ENCODE measurements around the gene TSPYL2. TPM values are rescaled to one million over a fixed set of nuclear protein-coding genes. Genes with fewer than 3 reads are reported as not detected.

Gene TSPYL2
- total and polyA plus RNA-seq, 5 donors from 2014 or later = 10.1 to 333 (median 15.1) TPM

DNA sequence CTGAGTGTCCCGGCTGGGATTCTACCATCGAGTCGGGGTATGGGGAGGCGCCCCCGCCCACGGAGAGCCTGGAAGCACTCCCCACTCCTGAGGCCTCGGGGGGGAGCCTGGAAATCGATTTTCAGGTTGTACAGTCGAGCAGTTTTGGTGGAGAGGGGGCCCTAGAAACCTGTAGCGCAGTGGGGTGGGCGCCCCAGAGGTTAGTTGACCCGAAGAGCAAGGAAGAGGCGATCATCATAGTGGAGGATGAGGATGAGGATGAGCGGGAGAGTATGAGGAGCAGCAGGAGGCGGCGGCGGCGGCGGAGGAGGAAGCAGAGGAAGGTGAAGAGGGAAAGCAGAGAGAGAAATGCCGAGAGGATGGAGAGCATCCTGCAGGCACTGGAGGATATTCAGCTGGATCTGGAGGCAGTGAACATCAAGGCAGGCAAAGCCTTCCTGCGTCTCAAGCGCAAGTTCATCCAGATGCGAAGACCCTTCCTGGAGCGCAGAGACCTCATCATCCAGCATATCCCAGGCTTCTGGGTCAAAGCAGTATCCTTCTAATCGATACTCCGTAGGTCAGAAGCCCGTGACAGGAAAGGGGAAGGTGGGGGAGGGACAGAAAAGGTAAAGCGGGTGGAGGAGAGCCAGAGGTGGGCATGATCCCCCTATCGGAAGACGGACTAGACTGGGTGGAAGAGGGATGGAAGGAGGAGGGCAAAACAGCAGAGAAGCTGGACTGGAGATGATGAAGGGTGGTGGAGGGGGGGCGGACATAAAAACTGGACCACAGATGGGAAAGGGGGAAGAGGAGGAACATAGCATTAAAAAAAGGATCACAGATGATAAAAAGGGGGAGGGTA lies 828 bp downstream of the TSPYL2 start:
- Mint-ChIP-seq H3K36me3 (peaks cover 23% of the 10 kb centered on the region), H3K27me3 (peaks cover 7% of the 10 kb centered on the region), H3K4me1 (peaks cover 0 to 66% (median 30%) of the 10 kb centered on the region in 4 donors), H3K27ac (peak overlapping the region; percentile 86 to 96 (median 88)), H3K4me3 (peak overlapping the region; percentile 89 to 97 (median 95)), H3K9me3 (peaks cover 0 to 4% (median 0%) of the 10 kb centered on the region in 7 donors)
- Histone ChIP-seq H3K4me3 (ENCODE audit: low read depth, low read length) (peak overlapping the region; percentile 85), H3K4me1 (ENCODE audit: control insufficient read depth, insufficient read depth, low read length, poor library complexity, severe bottlenecking) (peaks cover 17% of the 10 kb centered on the region), H3K9me3 (ENCODE audit: control insufficient read depth in 2 of 2, low read length in 2 of 2) (no peaks in the 10 kb centered on the region), H3K36me3 (ENCODE audit: control insufficient read depth, insufficient read depth, low read length) (peaks cover 26% of the 10 kb centered on the region), H3K27me3 (ENCODE audit: control insufficient read depth, insufficient read depth, low read length) (no peaks in the 10 kb centered on the region), H3K27ac (ENCODE audit: insufficient read depth, low read length, poor library complexity, severe bottlenecking) (peak overlapping the region; percentile 88)
- no peak for DNase-seq
- ATAC-seq (ENCODE audit: low read depth in 2 of 2) = no peak

DNA sequence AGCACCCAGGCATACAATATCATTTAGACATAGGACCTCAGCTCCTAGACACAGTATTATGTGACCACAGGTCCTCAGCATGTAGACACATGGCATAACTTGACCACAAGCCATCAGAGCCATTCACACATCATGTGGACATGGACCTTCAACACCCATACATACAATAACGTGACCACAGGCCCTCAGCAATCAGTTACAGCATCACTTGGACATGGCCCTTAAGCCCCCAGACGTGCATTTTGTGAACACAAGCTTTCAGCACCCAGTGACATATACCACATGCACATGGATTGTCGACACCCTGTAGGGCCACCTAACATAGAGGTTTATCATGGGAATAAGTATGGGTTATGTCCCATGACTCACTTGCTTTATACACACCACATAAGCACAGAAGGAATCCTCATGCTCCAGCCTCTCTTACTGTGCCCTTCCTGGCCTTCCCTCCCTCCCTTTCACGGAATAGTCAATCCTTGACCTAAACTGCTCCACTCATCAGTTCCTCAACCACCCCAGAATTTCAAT lies 1.9 kb downstream of the TSPYL2 start:
- peak overlapping the region; percentile 88 for H3K27ac ChIP-seq (ENCODE audit: insufficient read depth, low read length, poor library complexity, severe bottlenecking)

DNA sequence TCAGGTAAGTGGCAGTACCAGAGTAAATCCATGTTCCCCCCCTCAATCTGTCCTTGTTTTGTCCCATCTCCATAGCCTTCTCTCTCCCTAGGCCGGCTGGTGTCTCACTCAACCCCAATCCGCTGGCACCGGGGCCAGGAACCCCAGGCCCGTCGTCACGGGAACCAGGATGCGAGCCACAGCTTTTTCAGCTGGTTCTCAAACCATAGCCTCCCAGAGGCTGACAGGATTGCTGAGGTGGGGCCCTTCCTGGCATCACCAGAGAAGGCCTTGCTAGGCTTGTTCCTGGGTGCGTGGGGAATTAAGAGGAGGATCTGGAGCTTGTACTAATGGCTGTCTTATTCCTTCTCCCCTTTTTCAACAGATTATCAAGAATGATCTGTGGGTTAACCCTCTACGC lies 2.7 kb downstream of the TSPYL2 start:
- Mint-ChIP-seq H3K27ac (peak overlapping the region in 1 of 3 donors; percentile 34), H3K4me3 (peak overlapping the region in 3 of 4 donors; percentile 26 to 96 (median 82)), H3K27me3 (peaks cover 11% of the 10 kb centered on the region), H3K36me3 (peaks cover 27% of the 10 kb centered on the region), H3K9me3 (peaks cover 0 to 4% (median 0%) of the 10 kb centered on the region in 7 donors), H3K4me1 (peaks cover 11 to 78% (median 37%) of the 10 kb centered on the region in 4 donors)
- Histone ChIP-seq H3K4me3 (ENCODE audit: low read depth, low read length) (no peak overlapping the region), H3K27ac (ENCODE audit: insufficient read depth, low read length, poor library complexity, severe bottlenecking) (peak overlapping the region; percentile 15), H3K4me1 (ENCODE audit: control insufficient read depth, insufficient read depth, low read length, poor library complexity, severe bottlenecking) (peaks cover 23% of the 10 kb centered on the region), H3K9me3 (ENCODE audit: control insufficient read depth in 2 of 2, low read length in 2 of 2) (no peaks in the 10 kb centered on the region), H3K27me3 (ENCODE audit: control insufficient read depth, insufficient read depth, low read length) (no peaks in the 10 kb centered on the region), H3K36me3 (ENCODE audit: control insufficient read depth, insufficient read depth, low read length) (peaks cover 26% of the 10 kb centered on the region)
- DNase-seq = no peak
- ATAC-seq (ENCODE audit: low read depth in 2 of 2) = no peak

More for the DNA sequence above, 1.9 kb downstream of the TSPYL2 start:
- peaks cover 0 to 4% (median 0%) of the 10 kb centered on the region in 7 donors for H3K9me3 Mint-ChIP-seq
- H3K36me3 ChIP-seq (ENCODE audit: control insufficient read depth, insufficient read depth, low read length) = peaks cover 26% of the 10 kb centered on the region
- H3K27ac Mint-ChIP-seq = peak overlapping the region in 2 of 3 donors; percentile 88 to 96
- H3K4me1 ChIP-seq (ENCODE audit: control insufficient read depth, insufficient read depth, low read length, poor library complexity, severe bottlenecking) = peaks cover 21% of the 10 kb centered on the region
- no peaks in the 10 kb centered on the region for H3K27me3 ChIP-seq (ENCODE audit: control insufficient read depth, insufficient read depth, low read length)
- peak overlapping the region; percentile 89 to 97 (median 95) for H3K4me3 Mint-ChIP-seq
- H3K4me1 Mint-ChIP-seq = peaks cover 7 to 75% (median 36%) of the 10 kb centered on the region in 4 donors
- peak overlapping the region; percentile 85 for H3K4me3 ChIP-seq (ENCODE audit: low read depth, low read length)
- H3K27me3 Mint-ChIP-seq = peaks cover 11% of the 10 kb centered on the region
- H3K36me3 Mint-ChIP-seq = peaks cover 27% of the 10 kb centered on the region
- no peaks in the 10 kb centered on the region for H3K9me3 ChIP-seq (ENCODE audit: control insufficient read depth in 2 of 2, low read length in 2 of 2)
- no peak for DNase-seq
- no peak for ATAC-seq (ENCODE audit: low read depth in 2 of 2)

DNA sequence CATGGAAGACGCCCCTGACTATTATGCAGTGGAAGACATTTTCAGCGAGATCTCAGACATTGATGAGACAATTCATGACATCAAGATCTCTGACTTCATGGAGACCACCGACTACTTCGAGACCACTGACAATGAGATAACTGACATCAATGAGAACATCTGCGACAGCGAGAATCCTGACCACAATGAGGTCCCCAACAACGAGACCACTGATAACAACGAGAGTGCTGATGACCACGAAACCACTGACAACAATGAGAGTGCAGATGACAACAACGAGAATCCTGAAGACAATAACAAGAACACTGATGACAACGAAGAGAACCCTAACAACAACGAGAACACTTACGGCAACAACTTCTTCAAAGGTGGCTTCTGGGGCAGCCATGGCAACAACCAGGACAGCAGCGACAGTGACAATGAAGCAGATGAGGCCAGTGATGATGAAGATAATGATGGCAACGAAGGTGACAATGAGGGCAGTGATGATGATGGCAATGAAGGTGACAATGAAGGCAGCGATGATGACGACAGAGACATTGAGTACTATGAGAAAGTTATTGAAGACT lies 3.6 kb downstream of the TSPYL2 start:
- peaks cover 0 to 4% (median 0%) of the 10 kb centered on the region in 7 donors for H3K9me3 Mint-ChIP-seq
- H3K27ac ChIP-seq (ENCODE audit: insufficient read depth, low read length, poor library complexity, severe bottlenecking) = peak overlapping the region; percentile 51
- H3K4me1 Mint-ChIP-seq = peaks cover 11 to 73% (median 36%) of the 10 kb centered on the region in 4 donors

DNA sequence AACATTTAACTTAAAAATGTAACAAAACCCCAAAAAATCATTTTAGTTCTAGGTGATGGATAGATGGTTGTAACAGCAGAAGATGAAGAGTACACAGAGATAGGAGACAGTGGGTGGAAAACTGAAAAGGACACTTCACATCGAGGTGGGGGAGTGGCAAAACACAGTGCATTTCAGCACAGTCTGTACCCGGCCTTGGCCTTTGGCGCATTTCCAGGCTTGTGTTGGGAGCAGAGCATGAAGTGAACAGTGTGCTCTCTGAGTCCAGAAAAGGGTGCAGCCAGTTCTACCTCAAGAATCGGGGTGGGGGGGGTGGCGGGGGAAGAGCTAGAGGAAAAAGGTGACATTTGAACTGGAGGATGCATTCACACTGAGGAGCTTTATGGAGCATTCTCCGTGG lies 4.3 kb downstream of the TSPYL2 start:
- ATAC-seq (ENCODE audit: low read depth in 2 of 2) (no peak), DNase-seq (no peak)
- Mint-ChIP-seq H3K4me1 (peaks cover 11 to 71% (median 35%) of the 10 kb centered on the region in 4 donors), H3K9me3 (peaks cover 0 to 3% (median 0%) of the 10 kb centered on the region in 7 donors), H3K36me3 (peaks cover 27% of the 10 kb centered on the region), H3K27ac (peak overlapping the region; percentile 63 to 79 (median 76)), H3K27me3 (peaks cover 11% of the 10 kb centered on the region), H3K4me3 (peak overlapping the region in 2 of 4 donors; percentile 85 to 91)
- Histone ChIP-seq H3K4me1 (ENCODE audit: control insufficient read depth, insufficient read depth, low read length, poor library complexity, severe bottlenecking) (peaks cover 23% of the 10 kb centered on the region), H3K4me3 (ENCODE audit: low read depth, low read length) (no peak overlapping the region), H3K9me3 (ENCODE audit: control insufficient read depth in 2 of 2, low read length in 2 of 2) (no peaks in the 10 kb centered on the region), H3K36me3 (ENCODE audit: control insufficient read depth, insufficient read depth, low read length) (peaks cover 26% of the 10 kb centered on the region), H3K27me3 (ENCODE audit: control insufficient read depth, insufficient read depth, low read length) (no peaks in the 10 kb centered on the region), H3K27ac (ENCODE audit: insufficient read depth, low read length, poor library complexity, severe bottlenecking) (peak overlapping the region; percentile 51)

More for the DNA sequence above, 3.6 kb downstream of the TSPYL2 start:
- Histone ChIP-seq H3K27me3 (ENCODE audit: control insufficient read depth, insufficient read depth, low read length) (no peaks in the 10 kb centered on the region), H3K36me3 (ENCODE audit: control insufficient read depth, insufficient read depth, low read length) (peaks cover 26% of the 10 kb centered on the region), H3K4me3 (ENCODE audit: low read depth, low read length) (no peak overlapping the region), H3K4me1 (ENCODE audit: control insufficient read depth, insufficient read depth, low read length, poor library complexity, severe bottlenecking) (peaks cover 23% of the 10 kb centered on the region), H3K9me3 (ENCODE audit: control insufficient read depth in 2 of 2, low read length in 2 of 2) (no peaks in the 10 kb centered on the region)
- H3K27me3 Mint-ChIP-seq = peaks cover 11% of the 10 kb centered on the region
- H3K36me3 Mint-ChIP-seq = peaks cover 27% of the 10 kb centered on the region
- no peak for ATAC-seq (ENCODE audit: low read depth in 2 of 2)
- H3K4me3 Mint-ChIP-seq = peak overlapping the region in 3 of 4 donors; percentile 0 to 91 (median 85)
- H3K27ac Mint-ChIP-seq = peak overlapping the region; percentile 63 to 89 (median 79)
- DNase-seq = peak in 2 of 3 donors; percentile 29 to 37

DNA sequence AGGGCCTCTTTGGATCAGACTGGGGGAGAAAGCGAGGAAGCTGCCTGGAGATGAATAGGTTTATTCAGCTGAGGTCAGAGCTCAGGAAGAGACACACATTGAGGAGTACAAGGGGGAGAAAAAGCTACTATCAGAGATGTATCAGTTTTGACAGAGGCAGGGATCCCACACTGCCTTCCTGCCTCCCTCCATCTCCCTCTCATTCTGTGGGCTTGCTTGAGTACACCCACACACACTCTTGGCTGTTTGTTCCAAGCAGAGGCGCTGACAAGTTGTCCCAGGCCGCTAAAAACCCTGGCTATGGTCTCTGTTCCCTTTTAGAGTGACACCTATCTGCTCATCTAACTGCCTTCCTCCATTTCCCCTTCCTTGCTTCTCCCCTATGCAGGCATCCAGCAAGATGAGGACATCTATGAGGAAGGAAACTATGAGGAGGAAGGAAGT lies 5.2 kb downstream of the TSPYL2 start:
- peak overlapping the region; percentile 13 for H3K4me3 ChIP-seq (ENCODE audit: low read depth, low read length)
- peaks cover 26% of the 10 kb centered on the region for H3K36me3 ChIP-seq (ENCODE audit: control insufficient read depth, insufficient read depth, low read length)
- peaks cover 27% of the 10 kb centered on the region for H3K36me3 Mint-ChIP-seq
- H3K9me3 Mint-ChIP-seq = peaks cover 0 to 3% (median 0%) of the 10 kb centered on the region in 7 donors
- no peak for DNase-seq
- H3K27ac Mint-ChIP-seq = peak overlapping the region in 2 of 3 donors; percentile 81 to 99
- peaks cover 4% of the 10 kb centered on the region for H3K27me3 Mint-ChIP-seq
- no peaks in the 10 kb centered on the region for H3K9me3 ChIP-seq (ENCODE audit: control insufficient read depth in 2 of 2, low read length in 2 of 2)
- H3K4me1 Mint-ChIP-seq = peaks cover 11 to 66% (median 31%) of the 10 kb centered on the region in 4 donors
- H3K4me1 ChIP-seq (ENCODE audit: control insufficient read depth, insufficient read depth, low read length, poor library complexity, severe bottlenecking) = peaks cover 23% of the 10 kb centered on the region
- H3K4me3 Mint-ChIP-seq = peak overlapping the region in 2 of 4 donors; percentile 39 to 91
- H3K27me3 ChIP-seq (ENCODE audit: control insufficient read depth, insufficient read depth, low read length) = no peaks in the 10 kb centered on the region
- no peak for ATAC-seq (ENCODE audit: low read depth in 2 of 2)
- peak overlapping the region; percentile 61 for H3K27ac ChIP-seq (ENCODE audit: insufficient read depth, low read length, poor library complexity, severe bottlenecking)

Measured in CD4-positive, CD25-positive, alpha-beta regulatory T cell (primary cell).